ENCODE measurements around the gene COL5A1.

The COL5A1 gene

DNA sequence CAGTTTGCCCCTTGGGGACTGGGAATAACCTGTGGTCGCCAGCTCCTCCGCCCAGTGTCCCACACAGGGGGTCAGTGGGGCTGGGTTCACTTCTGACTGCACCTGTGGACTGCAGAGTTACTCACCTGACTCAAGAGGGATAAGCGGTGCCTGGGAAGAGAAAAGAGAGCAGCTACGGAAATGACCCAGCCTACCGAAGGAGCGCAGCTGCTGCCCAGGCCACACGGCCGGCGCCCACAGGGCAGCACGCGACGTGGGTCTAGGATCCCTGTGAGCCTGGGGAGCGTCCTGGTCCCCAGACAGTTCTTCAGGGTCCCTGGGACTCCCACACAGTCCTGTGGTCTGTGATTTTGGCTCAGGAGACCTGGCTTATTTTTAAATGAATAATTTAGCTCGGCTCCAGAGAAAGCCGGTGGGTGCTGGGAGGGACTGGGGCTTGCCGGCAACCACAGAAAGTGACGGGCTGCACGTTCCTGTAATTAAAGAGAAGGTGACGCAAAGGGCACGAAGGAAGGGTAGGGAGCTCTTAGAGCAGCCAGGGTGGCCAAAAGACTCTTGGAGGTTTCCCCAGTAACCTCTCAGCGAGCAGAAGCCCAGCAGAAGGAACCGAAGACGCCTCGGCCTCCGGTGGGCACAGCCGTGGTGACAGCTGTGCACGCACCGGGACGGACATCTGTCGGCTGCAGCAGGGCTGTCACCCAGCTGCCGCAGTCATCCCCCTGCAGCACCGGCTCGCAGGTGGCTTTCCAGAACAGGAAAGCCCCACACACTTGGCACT is 141.5 kb downstream of the COL5A1 start:
- TF ChIP-seq, protein P1, sequence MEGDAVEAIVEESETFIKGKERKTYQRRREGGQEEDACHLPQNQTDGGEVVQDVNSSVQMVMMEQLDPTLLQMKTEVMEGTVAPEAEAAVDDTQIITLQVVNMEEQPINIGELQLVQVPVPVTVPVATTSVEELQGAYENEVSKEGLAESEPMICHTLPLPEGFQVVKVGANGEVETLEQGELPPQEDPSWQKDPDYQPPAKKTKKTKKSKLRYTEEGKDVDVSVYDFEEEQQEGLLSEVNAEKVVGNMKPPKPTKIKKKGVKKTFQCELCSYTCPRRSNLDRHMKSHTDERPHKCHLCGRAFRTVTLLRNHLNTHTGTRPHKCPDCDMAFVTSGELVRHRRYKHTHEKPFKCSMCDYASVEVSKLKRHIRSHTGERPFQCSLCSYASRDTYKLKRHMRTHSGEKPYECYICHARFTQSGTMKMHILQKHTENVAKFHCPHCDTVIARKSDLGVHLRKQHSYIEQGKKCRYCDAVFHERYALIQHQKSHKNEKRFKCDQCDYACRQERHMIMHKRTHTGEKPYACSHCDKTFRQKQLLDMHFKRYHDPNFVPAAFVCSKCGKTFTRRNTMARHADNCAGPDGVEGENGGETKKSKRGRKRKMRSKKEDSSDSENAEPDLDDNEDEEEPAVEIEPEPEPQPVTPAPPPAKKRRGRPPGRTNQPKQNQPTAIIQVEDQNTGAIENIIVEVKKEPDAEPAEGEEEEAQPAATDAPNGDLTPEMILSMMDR (IDR thresholded peaks at IDR 0.05; ENCODE audit: poor library complexity, severe bottlenecking) = no peak
- Histone ChIP-seq H3K27ac (ENCODE audit: poor library complexity, severe bottlenecking) (no peak overlapping the region), H3K9me3 (ENCODE audit: severe bottlenecking) (no peaks in the 10 kb centered on the region), H3K27me3 (ENCODE audit: insufficient read depth, poor library complexity, severe bottlenecking) (no peaks in the 10 kb centered on the region), H3K4me3 (ENCODE audit: severe bottlenecking) (no peak overlapping the region), H3K36me3 (ENCODE audit: low read depth) (0 out of 2 replicates have a peak, but pooled peaks cover 3% of the 10 kb centered on the region), H3K4me1 (ENCODE audit: insufficient read depth, poor library complexity, severe bottlenecking) (no peaks in the 10 kb centered on the region)
- no peak for DNase-seq (ENCODE audit: low spot score)
- ATAC-seq (ENCODE audit: low read depth) = no peak

DNA sequence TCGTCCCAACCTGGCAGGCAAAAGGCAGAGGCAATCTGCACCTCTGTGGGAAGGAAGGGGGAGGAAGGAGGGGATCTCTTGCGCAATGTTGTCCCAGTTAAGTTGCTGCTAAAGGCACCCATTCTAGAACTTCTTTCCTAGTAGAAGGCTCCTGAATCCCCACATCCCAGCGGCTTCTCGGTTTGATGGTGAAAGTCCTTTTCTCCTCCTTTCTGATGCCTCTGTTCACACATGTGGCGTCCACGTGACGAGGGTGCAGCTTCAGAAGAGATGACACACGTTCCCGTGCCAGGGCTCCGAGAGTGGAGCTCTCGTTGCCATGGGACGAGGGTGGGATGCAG is 142.1 kb downstream of the COL5A1 start:
- H3K9me3 ChIP-seq (ENCODE audit: severe bottlenecking) = no peaks in the 10 kb centered on the region
- H3K4me1 ChIP-seq (ENCODE audit: insufficient read depth, poor library complexity, severe bottlenecking) = no peaks in the 10 kb centered on the region
- no peak overlapping the region for H3K27ac ChIP-seq (ENCODE audit: poor library complexity, severe bottlenecking)
- H3K4me3 ChIP-seq (ENCODE audit: severe bottlenecking) = no peak overlapping the region
- no peaks in the 10 kb centered on the region for H3K27me3 ChIP-seq (ENCODE audit: insufficient read depth, poor library complexity, severe bottlenecking)
- ATAC-seq (ENCODE audit: low read depth) (no peak), DNase-seq (ENCODE audit: low spot score) (no peak)
- H3K36me3 ChIP-seq (ENCODE audit: low read depth) = 0 out of 2 replicates have a peak, but pooled peaks cover 3% of the 10 kb centered on the region
- TF ChIP-seq, protein P1 (IDR thresholded peaks at IDR 0.05; ENCODE audit: poor library complexity, severe bottlenecking) = no peak

DNA sequence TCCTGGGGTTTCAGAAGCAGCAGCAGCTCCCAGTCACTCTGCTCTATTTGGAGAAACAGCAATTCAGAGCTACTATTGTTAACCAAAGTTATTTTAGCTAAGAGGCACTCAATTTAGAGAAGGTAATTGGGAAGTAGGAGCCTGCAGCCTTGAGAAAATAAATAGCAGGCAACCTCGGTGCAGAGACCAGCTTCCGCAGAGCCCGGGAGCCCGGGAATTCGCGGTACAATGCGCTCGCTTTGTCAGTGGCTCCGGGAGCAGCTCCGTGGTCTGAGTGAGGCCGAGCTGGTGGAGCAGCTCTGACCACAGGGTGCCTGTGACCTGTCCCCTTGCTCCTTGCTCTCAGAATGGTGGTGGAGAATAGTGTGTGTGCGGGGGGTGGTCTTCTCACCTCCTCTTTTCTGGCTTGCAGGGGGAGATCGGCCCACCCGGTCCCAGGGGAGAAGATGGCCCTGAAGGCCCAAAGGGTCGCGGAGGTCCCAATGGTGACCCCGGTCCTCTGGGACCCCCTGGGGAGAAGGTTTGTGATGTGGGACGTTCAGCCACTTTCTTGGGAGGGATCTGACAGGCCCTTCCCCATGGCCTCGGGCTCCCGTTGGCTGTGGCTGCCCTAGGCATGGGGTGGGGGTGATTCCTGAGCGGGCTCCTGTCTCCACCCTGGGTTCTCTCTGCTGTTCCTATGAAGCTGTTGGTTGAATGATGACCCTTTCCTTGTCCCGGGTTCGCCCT is 143.1 kb downstream of the COL5A1 start:
- no peak overlapping the region for H3K4me3 ChIP-seq (ENCODE audit: severe bottlenecking)
- no peak overlapping the region for H3K27ac ChIP-seq (ENCODE audit: poor library complexity, severe bottlenecking)
- no peaks in the 10 kb centered on the region for H3K27me3 ChIP-seq (ENCODE audit: insufficient read depth, poor library complexity, severe bottlenecking)
- H3K36me3 ChIP-seq (ENCODE audit: low read depth) = 0 out of 2 replicates have a peak, but pooled peaks cover 3% of the 10 kb centered on the region
- no peak for DNase-seq (ENCODE audit: low spot score)
- no peaks in the 10 kb centered on the region for H3K4me1 ChIP-seq (ENCODE audit: insufficient read depth, poor library complexity, severe bottlenecking)
- no peaks in the 10 kb centered on the region for H3K9me3 ChIP-seq (ENCODE audit: severe bottlenecking)
- TF ChIP-seq, protein P1 (IDR thresholded peaks at IDR 0.05; ENCODE audit: poor library complexity, severe bottlenecking) = no peak
- no peak for ATAC-seq (ENCODE audit: low read depth)

DNA sequence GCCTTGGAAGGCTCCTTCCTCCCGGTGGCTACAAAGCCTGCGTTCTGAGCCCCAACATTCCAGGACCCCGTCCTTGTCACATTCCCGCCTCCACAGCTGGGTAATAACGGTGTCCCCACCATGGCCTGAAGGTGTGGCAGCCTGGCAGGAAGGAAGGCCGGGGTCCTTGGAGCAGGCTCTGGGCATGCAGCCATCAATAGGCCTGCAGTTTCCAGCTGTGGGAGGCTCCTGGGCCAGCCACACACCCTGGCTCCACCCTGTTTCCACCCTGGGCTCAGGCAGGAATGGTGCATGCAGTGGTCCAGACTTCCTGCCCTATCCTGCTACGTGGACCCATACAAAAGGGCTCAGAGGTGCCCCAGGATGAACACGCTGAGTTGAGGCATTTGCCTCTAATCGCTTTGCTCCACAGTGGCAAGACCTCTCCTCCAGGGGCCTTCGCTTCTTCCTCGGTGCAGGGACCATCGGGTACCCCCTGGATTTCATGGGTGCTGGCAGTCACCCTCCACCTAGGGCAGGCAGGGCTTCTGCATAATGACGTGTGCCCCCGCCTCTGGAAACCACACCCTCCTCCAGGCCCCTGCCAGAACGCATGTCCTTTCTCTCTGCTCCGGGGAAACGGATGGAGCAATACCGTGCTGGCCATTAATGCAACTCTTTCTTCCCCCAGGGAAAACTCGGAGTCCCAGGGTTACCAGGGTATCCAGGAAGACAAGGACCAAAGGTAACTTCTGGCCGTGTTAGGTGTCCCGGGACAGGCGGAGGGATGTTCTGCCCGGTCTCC is 143.9 kb downstream of the COL5A1 start:
- TF ChIP-seq, protein P1 (IDR thresholded peaks at IDR 0.05; ENCODE audit: poor library complexity, severe bottlenecking) = no peak
- H3K4me3 ChIP-seq (ENCODE audit: severe bottlenecking) = no peak overlapping the region
- no peaks in the 10 kb centered on the region for H3K4me1 ChIP-seq (ENCODE audit: insufficient read depth, poor library complexity, severe bottlenecking)
- DNase-seq (ENCODE audit: low spot score) (no peak), ATAC-seq (ENCODE audit: low read depth) (no peak; the same call in 2 of the 3 replicates)
- H3K27me3 ChIP-seq (ENCODE audit: insufficient read depth, poor library complexity, severe bottlenecking) = no peaks in the 10 kb centered on the region
- H3K27ac ChIP-seq (ENCODE audit: poor library complexity, severe bottlenecking) = no peak overlapping the region
- H3K9me3 ChIP-seq (ENCODE audit: severe bottlenecking) = no peaks in the 10 kb centered on the region
- H3K36me3 ChIP-seq (ENCODE audit: low read depth) = 0 out of 2 replicates have a peak, but pooled peaks cover 3% of the 10 kb centered on the region

All from RWPE2 (cell line).